ENCODE data around the gene UGT3A2. TPM values are rescaled to one million over a fixed set of nuclear protein-coding genes. Genes with fewer than 3 reads are reported as not detected.

UGT3A2 gene
- total RNA-seq, 1 donor from 2014 or later: 0.86 TPM

- DNase-seq (ENCODE audit: low read depth) (no peak), FAIRE-seq (no peak)
- H3K4me1 ChIP-seq (ENCODE audit: insufficient read depth, low read length): no peaks in the 10 kb centered on the region
- Mint-ChIP-seq H3K27me3 (ENCODE audit: low read depth, unreplicated experiment) (no peaks in the 10 kb centered on the region), H3K4me1 (ENCODE audit: low read depth, unreplicated experiment) (no peaks in the 10 kb centered on the region), H3K27ac (ENCODE audit: unreplicated experiment) (no peak overlapping the region), H3K36me3 (ENCODE audit: low read depth, unreplicated experiment) (peaks cover 2% of the 10 kb centered on the region), H3K9me3 (ENCODE audit: unreplicated experiment) (peaks cover 1% of the 10 kb centered on the region), H3K4me3 (ENCODE audit: unreplicated experiment) (no peak overlapping the region)
- no peak overlapping the region for H3K27ac ChIP-seq (ENCODE audit: low read depth, low read length)
- no peak overlapping the region for H3K9ac ChIP-seq (ENCODE audit: low read length)
- no peaks in the 10 kb centered on the region for H4K20me1 ChIP-seq (ENCODE audit: insufficient read depth, low read length)
- H3K79me2 ChIP-seq (ENCODE audit: insufficient read depth, low read length): no peaks in the 10 kb centered on the region
- H3K9me3 ChIP-seq (ENCODE audit: insufficient read depth, low read depth, low read length): peaks cover 6% of the 10 kb centered on the region
- no peak overlapping the region for H2AFZ ChIP-seq (ENCODE audit: low read depth, low read length)
- no peaks in the 10 kb centered on the region for H3K27me3 ChIP-seq (ENCODE audit: insufficient read depth, low read length)
- no peak overlapping the region for H3K4me3 ChIP-seq (ENCODE audit: insufficient read depth, low read depth, low read length)
- H3K36me3 ChIP-seq (ENCODE audit: insufficient read depth, low read length): no peaks in the 10 kb centered on the region
- H3K4me2 ChIP-seq (ENCODE audit: low read length): no peak overlapping the region
- TF ChIP-seq, protein P1, sequence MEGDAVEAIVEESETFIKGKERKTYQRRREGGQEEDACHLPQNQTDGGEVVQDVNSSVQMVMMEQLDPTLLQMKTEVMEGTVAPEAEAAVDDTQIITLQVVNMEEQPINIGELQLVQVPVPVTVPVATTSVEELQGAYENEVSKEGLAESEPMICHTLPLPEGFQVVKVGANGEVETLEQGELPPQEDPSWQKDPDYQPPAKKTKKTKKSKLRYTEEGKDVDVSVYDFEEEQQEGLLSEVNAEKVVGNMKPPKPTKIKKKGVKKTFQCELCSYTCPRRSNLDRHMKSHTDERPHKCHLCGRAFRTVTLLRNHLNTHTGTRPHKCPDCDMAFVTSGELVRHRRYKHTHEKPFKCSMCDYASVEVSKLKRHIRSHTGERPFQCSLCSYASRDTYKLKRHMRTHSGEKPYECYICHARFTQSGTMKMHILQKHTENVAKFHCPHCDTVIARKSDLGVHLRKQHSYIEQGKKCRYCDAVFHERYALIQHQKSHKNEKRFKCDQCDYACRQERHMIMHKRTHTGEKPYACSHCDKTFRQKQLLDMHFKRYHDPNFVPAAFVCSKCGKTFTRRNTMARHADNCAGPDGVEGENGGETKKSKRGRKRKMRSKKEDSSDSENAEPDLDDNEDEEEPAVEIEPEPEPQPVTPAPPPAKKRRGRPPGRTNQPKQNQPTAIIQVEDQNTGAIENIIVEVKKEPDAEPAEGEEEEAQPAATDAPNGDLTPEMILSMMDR (IDR thresholded peaks at IDR 0.05; ENCODE audit: insufficient read depth, low read depth, low read length): no peak
- TF ChIP-seq EZH2 (IDR thresholded peaks at IDR 0.05; ENCODE audit: insufficient read depth, low read length): no peak
These were observed 60.5 kb downstream of the UGT3A2 start for GRCh38 chr5:36006163-36006562.

DNA sequence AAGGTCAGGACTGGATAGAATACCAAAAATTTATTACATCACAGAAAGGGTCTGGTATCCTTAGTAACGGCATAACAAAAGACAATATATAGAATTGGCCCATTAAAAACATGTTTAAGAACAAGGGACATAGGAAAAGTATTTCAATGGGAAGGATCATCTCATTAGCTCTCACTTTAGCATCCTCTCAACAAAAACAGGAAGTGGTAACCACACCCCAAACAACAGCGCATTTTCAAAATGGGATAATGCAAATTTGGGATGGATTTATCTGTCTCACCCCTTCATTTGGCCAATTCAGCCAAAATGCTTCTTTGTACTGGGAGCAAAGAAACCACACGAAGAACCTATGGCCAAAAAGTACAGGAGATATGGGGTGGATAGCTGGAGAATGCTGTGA, 65.7 kb downstream of the UGT3A2 start:
- no peak for TF ChIP-seq EZH2 (IDR thresholded peaks at IDR 0.05; ENCODE audit: insufficient read depth, low read length)
- TF ChIP-seq, protein P1 (IDR thresholded peaks at IDR 0.05; ENCODE audit: insufficient read depth, low read depth, low read length): no peak
- no peak overlapping the region for H2AFZ ChIP-seq (ENCODE audit: low read depth, low read length)
- no peak overlapping the region for H3K27ac ChIP-seq (ENCODE audit: low read depth, low read length)
- H3K4me1 ChIP-seq (ENCODE audit: insufficient read depth, low read length): no peaks in the 10 kb centered on the region
- no peaks in the 10 kb centered on the region for H3K27me3 ChIP-seq (ENCODE audit: insufficient read depth, low read length)
- no peaks in the 10 kb centered on the region for H3K36me3 ChIP-seq (ENCODE audit: insufficient read depth, low read length)
- Mint-ChIP-seq H3K36me3 (ENCODE audit: low read depth, unreplicated experiment) (no peaks in the 10 kb centered on the region), H3K4me1 (ENCODE audit: low read depth, unreplicated experiment) (no peaks in the 10 kb centered on the region), H3K4me3 (ENCODE audit: unreplicated experiment) (no peak overlapping the region), H3K27ac (ENCODE audit: unreplicated experiment) (no peak overlapping the region), H3K27me3 (ENCODE audit: low read depth, unreplicated experiment) (no peaks in the 10 kb centered on the region), H3K9me3 (ENCODE audit: unreplicated experiment) (no peaks in the 10 kb centered on the region)
- FAIRE-seq (no peak), DNase-seq (ENCODE audit: low read depth) (no peak)
- no peak overlapping the region for H3K9ac ChIP-seq (ENCODE audit: low read length)
- H3K4me3 ChIP-seq (ENCODE audit: insufficient read depth, low read depth, low read length): no peak overlapping the region
- no peaks in the 10 kb centered on the region for H3K9me3 ChIP-seq (ENCODE audit: insufficient read depth, low read depth, low read length)
- no peaks in the 10 kb centered on the region for H4K20me1 ChIP-seq (ENCODE audit: insufficient read depth, low read length)
- H3K79me2 ChIP-seq (ENCODE audit: insufficient read depth, low read length): no peaks in the 10 kb centered on the region
- no peak overlapping the region for H3K4me2 ChIP-seq (ENCODE audit: low read length)

- no peaks in the 10 kb centered on the region for H3K79me2 ChIP-seq (ENCODE audit: insufficient read depth, low read length)
- Mint-ChIP-seq H3K36me3 (ENCODE audit: low read depth, unreplicated experiment) (no peaks in the 10 kb centered on the region), H3K27me3 (ENCODE audit: low read depth, unreplicated experiment) (no peaks in the 10 kb centered on the region), H3K27ac (ENCODE audit: unreplicated experiment) (no peak overlapping the region), H3K4me3 (ENCODE audit: unreplicated experiment) (no peak overlapping the region), H3K9me3 (ENCODE audit: unreplicated experiment) (no peaks in the 10 kb centered on the region), H3K4me1 (ENCODE audit: low read depth, unreplicated experiment) (no peaks in the 10 kb centered on the region)
- no peaks in the 10 kb centered on the region for H3K4me1 ChIP-seq (ENCODE audit: insufficient read depth, low read length)
- FAIRE-seq (no peak), DNase-seq (ENCODE audit: low read depth) (no peak)
- TF ChIP-seq EZH2 (IDR thresholded peaks at IDR 0.05; ENCODE audit: insufficient read depth, low read length): no peak
- TF ChIP-seq, protein P1 (IDR thresholded peaks at IDR 0.05; ENCODE audit: insufficient read depth, low read depth, low read length): no peak
- H3K27me3 ChIP-seq (ENCODE audit: insufficient read depth, low read length): no peaks in the 10 kb centered on the region
- H3K4me2 ChIP-seq (ENCODE audit: low read length): no peak overlapping the region
- H3K9ac ChIP-seq (ENCODE audit: low read length): no peak overlapping the region
- H4K20me1 ChIP-seq (ENCODE audit: insufficient read depth, low read length): no peaks in the 10 kb centered on the region
- H2AFZ ChIP-seq (ENCODE audit: low read depth, low read length): no peak overlapping the region
- no peaks in the 10 kb centered on the region for H3K36me3 ChIP-seq (ENCODE audit: insufficient read depth, low read length)
- H3K4me3 ChIP-seq (ENCODE audit: insufficient read depth, low read depth, low read length): no peak overlapping the region
- no peaks in the 10 kb centered on the region for H3K9me3 ChIP-seq (ENCODE audit: insufficient read depth, low read depth, low read length)
- H3K27ac ChIP-seq (ENCODE audit: low read depth, low read length): no peak overlapping the region
These were observed 67.1 kb downstream of the UGT3A2 start for GRCh38 chr5:35999547-35999946.
